Pancreas (tissue), 10 donors: Measurements from ENCODE around the gene FLAD1. TPM values are rescaled to one million over a fixed set of nuclear protein-coding genes. Genes with fewer than 3 reads are reported as not detected.

Source experiments
- ATAC-seq, 4 donors: fragments of 200-7000 bp; cut with Tn5 transposase; one replicate each; pipeline versions ENCODE4 v1.8.0 to v1.9.1; 2020; ENCODE audit warnings: mild to moderate bottlenecking in 4 of 4, moderate library complexity in 4 of 4
- DNase-seq, 6 donors: peaks; one replicate each; pipeline ENCODE4 v3.0.0-alpha.2; 2020
- FAIRE-seq: peaks from 2 replicates; lab custom pipeline; 2012; peaks lifted over from hg19 to GRCh38; lab: Jason Lieb, UNC
- H3K27ac ChIP-seq, 4 donors: fragments of 200-600 bp; sonication (generic); 1 replicate in 3 of 4; 2 replicates in 1 of 4; pipeline versions ENCODE4 v1.5.0 to v1.8.0; 2020
- H3K27me3 ChIP-seq, 4 donors: fragments of 200-600 bp; one replicate each; pipeline ENCODE4 v1.8.0; 2021
- H3K36me3 ChIP-seq, 3 donors: fragments of 200-600 bp; sonication (generic) in 1 of 3; one replicate each; pipeline versions ENCODE4 v1.5.0 to v1.8.0; 2020 to 2021
- H3K4me1 ChIP-seq, 3 donors: fragments of 200-600 bp; one replicate each; pipeline ENCODE4 v1.8.0; 2021
- H3K4me3 ChIP-seq, 4 donors: fragments of 200-600 bp; sonication (generic) in 2 of 4; one replicate each; pipeline versions ENCODE4 v1.5.0 to v1.8.0; 2020 to 2021
- H3K9me3 ChIP-seq, 4 donors: fragments of 200-600 bp; one replicate each; pipeline ENCODE4 v1.8.0; 2021
- WGBS, 2 donors: extraction: QIAGEN DNeasy Blood & Tissue Kit; methylation state at CpG; one replicate each; pipeline ENCODE4 v1.1.7; 2013; 5-methylcytosine and 5-hydroxymethylcytosine counted together
- intact Hi-C, 3 donors: fragments of 100-400 bp; cut with DNase I; formaldehyde crosslinking; loops; one replicate each; pipeline versions ENCODE4 v1.11.1 to v1.14.2; 2022
- polyA plus RNA-seq, 2 donors: library from polyadenylated mRNA; stranded (reverse); fragments of 200-250 nt; gene quantifications; one replicate each; pipeline ENCODE4 v1.2.3, GENCODE V29; 2013
- total RNA-seq, 6 donors: library from RNA; stranded (reverse); fragmentation: NEBNext Ultra II Directional in 4 of 6; extraction: Animal tissue kit (Norgen Biotek cat#: 25700) in 4 of 6; gene quantifications; one replicate each; pipeline versions ENCODE4 v1.2.1 to v1.2.4, GENCODE V29; 2021 to 2023
- TF ChIP-seq, protein P1 (sequence below), 4 donors: fragments of 200-600 bp; sonication (generic) in 3 of 4; IDR thresholded peaks; one replicate each; pipeline versions ENCODE4 v1.5.0 to v1.8.0; 2021; ENCODE audit warnings: antibody characterized with exemption in 4 of 4
- donor health status: healthy with polysubstance abuse.
- donor health status: DM: no; HTN: no; CAD: no; lungs with moderate emphysema.
- donor health status: DM: no; HTN: no; CAD: no.
- donor health status: control.
- donor health status: control.
- donor health status: Bipolar disorder and iron deficiency.
- donor health status: DM: yes; HTN: yes; CAD: no.
- donor health status: DM: no; HTN: no; CAD: no.
- donor health status: DM: no; HTN: no; CAD: no.
- donor health status: DM: yes; HTN: yes; CAD: no.

The FLAD1 gene
- total and polyA plus RNA-seq, 8 donors = 8.3 to 28.6 (median 13.2) TPM

DNA sequence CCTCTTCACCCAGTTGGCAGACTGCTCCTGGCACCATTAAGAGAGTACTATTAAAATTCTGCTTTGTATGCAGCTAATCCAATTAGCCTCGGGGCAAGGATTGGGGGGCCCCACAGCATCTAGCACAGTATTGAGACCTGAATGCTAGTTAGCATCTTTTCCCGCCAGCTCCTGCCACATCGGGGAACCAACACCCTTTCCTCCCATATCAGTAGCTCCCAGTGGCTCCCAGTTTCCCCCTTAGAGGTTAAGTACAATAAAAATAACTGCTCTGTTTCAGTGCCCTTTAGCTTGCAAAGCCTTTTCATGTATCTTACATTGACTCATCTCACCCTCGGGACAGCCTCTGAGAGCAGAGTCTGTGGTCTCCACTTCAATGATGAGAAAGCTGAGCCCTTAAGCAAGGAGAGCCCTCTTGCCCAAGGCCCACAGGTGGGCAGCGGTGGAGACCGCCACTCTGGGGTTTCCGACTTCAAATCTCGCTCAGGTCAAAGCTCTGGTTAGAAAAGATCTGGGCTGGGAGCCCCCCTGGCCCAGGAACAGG, 42.4 kb upstream of the FLAD1 start:
- no peaks in the 10 kb centered on the region for H3K36me3 ChIP-seq
- ATAC-seq (no peak), DNase-seq (no peak), FAIRE-seq (no peak)
- H3K4me3 ChIP-seq = no peak overlapping the region
- TF ChIP-seq, protein P1, sequence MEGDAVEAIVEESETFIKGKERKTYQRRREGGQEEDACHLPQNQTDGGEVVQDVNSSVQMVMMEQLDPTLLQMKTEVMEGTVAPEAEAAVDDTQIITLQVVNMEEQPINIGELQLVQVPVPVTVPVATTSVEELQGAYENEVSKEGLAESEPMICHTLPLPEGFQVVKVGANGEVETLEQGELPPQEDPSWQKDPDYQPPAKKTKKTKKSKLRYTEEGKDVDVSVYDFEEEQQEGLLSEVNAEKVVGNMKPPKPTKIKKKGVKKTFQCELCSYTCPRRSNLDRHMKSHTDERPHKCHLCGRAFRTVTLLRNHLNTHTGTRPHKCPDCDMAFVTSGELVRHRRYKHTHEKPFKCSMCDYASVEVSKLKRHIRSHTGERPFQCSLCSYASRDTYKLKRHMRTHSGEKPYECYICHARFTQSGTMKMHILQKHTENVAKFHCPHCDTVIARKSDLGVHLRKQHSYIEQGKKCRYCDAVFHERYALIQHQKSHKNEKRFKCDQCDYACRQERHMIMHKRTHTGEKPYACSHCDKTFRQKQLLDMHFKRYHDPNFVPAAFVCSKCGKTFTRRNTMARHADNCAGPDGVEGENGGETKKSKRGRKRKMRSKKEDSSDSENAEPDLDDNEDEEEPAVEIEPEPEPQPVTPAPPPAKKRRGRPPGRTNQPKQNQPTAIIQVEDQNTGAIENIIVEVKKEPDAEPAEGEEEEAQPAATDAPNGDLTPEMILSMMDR (IDR thresholded peaks at IDR 0.05) = no peak
- intact Hi-C loops = no loop called here
- peak overlapping the region in 3 of 4 donors; percentile 51 to 81 (median 71) for H3K27ac ChIP-seq
- no peaks in the 10 kb centered on the region for H3K9me3 ChIP-seq
- whole genome bisulfite sequencing, 2 donors = 77 to 78% methylated on average over 8 of the region's 8 CpGs
- H3K27me3 ChIP-seq = no peaks in the 10 kb centered on the region
- H3K4me1 ChIP-seq = peaks cover 4 to 20% (median 9%) of the 10 kb centered on the region in 3 donors

DNA sequence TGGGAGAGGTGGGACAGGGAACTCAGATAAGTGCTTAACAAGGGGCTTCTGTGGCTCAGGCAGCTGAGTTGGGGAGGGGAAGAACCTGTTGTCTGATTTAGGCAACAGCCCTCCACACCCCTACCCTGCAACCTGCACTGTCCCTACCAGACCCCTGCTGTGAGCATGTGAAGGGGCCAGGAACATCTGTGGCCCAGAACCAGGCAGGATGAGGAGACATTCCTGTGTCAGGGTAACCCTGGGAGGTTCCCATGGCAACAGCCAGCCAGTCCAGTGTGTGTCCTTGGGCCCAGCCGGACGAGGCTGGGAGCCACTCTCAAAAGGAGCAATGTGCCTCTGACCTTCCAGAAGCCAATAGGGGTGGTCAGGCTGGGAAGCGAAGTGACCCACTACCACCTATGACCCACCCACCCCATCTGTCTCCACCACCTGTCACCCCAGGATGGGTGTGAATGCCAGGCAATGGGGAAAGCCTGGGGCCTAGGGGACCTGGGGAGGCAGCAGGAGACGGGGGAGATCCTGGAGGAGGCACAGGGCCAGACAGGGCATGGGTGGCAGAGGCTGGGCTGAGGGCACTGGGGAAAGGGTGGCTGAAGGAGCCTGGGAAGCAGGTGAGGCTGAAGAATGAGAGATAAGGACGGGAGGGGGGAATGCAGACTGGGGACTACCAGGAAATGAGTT, 41.7 kb upstream of the FLAD1 start:
- peak overlapping the region; percentile 51 to 81 (median 66) for H3K27ac ChIP-seq

DNA sequence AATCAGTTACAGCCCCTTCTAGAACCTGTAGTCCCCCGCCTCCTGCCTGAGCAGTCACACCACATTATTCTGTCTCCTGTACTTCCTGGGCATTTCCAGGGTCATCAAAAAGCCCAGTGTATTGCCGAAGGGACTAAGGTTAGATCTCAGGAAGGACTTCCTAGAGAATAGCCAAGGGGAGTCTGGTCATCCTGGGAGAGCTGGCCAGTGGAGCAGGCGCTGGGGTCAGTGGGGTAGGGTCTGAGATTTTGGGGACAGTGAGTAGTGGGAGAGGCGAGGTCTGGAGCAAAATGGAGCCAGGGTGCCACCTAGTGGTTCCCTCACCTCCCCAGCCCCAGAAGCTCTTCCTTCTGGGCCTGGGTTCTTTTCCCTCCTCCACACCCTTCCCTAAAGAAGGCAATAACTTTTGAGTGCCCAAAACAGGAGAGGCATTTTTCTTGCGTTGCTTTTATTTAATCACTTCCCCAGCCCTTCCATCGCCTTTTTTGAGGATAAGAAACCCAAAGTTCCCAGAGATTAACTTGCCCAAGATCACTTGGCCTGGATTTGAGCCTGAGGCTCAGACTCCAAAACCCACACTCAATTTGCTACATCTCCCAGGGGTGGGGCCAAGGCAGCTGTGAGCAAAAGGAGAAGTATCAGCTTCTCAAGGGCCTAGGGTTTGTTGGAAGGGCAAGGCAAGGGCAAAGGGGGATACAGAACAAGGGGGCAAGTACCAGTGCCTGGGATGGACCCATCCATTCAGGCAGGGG, 39.3 kb upstream of the FLAD1 start:
- FAIRE-seq (no peak), DNase-seq (no peak), ATAC-seq (peak in 3 of 4 donors; percentile 22 to 50 (median 46))
- Histone ChIP-seq H3K4me3 (no peak overlapping the region), H3K27me3 (no peaks in the 10 kb centered on the region), H3K4me1 (peaks cover 0 to 12% (median 0%) of the 10 kb centered on the region in 3 donors), H3K36me3 (no peaks in the 10 kb centered on the region), H3K9me3 (no peaks in the 10 kb centered on the region), H3K27ac (no peak overlapping the region)
- TF ChIP-seq, protein P1 (IDR thresholded peaks at IDR 0.05) = peak in 3 of 4 donors; percentile 11 to 41 (median 38)
- WGBS, 2 donors = 45 to 62% methylated on average over 5 to 6 of the region's 6 CpGs
- intact Hi-C loops = no loop called here

More for the DNA sequence above, 41.7 kb upstream of the FLAD1 start:
- intact Hi-C loops = no loop called here
- peaks cover 0 to 18% (median 7%) of the 10 kb centered on the region in 3 donors for H3K4me1 ChIP-seq
- TF ChIP-seq, protein P1 (IDR thresholded peaks at IDR 0.05) = no peak
- no peak overlapping the region for H3K4me3 ChIP-seq
- DNase-seq (peak; percentile 65 to 88 (median 71)), ATAC-seq (peak in 2 of 4 donors; percentile 28 to 33), FAIRE-seq (no peak)
- no peaks in the 10 kb centered on the region for H3K27me3 ChIP-seq
- 28 to 29% methylated on average over 5 of the region's 5 CpGs for WGBS, 2 donors
- no peaks in the 10 kb centered on the region for H3K9me3 ChIP-seq
- no peaks in the 10 kb centered on the region for H3K36me3 ChIP-seq

DNA sequence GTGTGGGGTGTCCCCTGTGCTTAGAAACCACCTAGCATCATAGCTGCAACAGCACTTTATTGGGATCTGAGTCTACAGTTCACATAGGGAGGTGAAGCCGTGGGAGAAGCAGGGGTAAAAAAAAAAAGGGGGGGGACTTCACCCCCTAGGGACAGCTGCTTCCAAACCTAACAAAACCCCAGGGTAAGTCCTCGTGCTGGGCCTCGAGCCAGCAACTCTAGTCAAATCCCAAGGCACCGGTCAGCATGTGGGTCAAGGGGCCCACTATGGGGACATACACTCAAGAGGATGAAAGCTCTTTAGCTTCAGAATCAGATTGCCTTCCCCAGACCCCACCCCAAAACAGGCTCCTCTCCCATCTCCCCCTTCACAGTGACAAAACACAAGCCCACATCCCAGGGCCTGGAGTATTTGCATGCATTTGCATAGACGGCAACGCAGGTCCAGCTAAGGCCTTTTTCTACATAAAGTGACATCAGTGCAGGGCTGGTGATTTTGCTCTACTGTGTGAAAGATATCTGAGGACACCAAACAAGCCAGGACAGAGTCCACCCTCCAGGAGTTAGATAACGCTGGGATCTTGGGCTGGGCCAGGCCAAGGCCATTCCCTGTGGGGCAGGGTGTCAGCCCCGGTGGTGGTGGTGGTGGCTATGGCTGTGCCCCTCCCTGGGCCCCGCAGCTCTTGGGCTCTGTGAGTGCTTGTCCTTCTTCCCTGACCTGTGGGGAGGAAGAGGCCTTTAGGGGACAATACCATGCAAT, 38.6 kb upstream of the FLAD1 start:
- peaks cover 0 to 12% (median 0%) of the 10 kb centered on the region in 3 donors for H3K4me1 ChIP-seq
- H3K4me3 ChIP-seq = no peak overlapping the region
- no peaks in the 10 kb centered on the region for H3K27me3 ChIP-seq
- DNase-seq (no peak), ATAC-seq (no peak), FAIRE-seq (no peak)
- TF ChIP-seq, protein P1 (IDR thresholded peaks at IDR 0.05) = no peak
- H3K9me3 ChIP-seq = no peaks in the 10 kb centered on the region
- H3K27ac ChIP-seq = no peak overlapping the region
- intact Hi-C loops = no loop called here
- 51 to 52% methylated on average over 9 of the region's 9 CpGs for WGBS, 2 donors
- no peaks in the 10 kb centered on the region for H3K36me3 ChIP-seq
